Neutrophil (primary cell): ENCODE results near the gene SDE2.
"Not testable (repeated sequence)": the region's sequence is repeated elsewhere in the genome, so short reads cannot be mapped to it uniquely, and the experiment has no call there.

Source experiments
- H3K27ac ChIP-seq: fragments of 200-600 bp; sonication (generic); 2 replicates; pipeline ENCODE4 v1.5.1; 2016; ENCODE audit warnings: mild to moderate bottlenecking, moderate library complexity
- H3K27me3 ChIP-seq: fragments of 200-600 bp; sonication (generic); 2 replicates; pipeline ENCODE4 v1.6.0; 2016; ENCODE audit warnings: mild to moderate bottlenecking
- H3K36me3 ChIP-seq: fragments of 200-600 bp; sonication (generic); 2 replicates; pipeline ENCODE4 v1.5.1; 2017
- H3K4me1 ChIP-seq, 2 experiments: fragments of 200-600 bp in 1 of 2; sonication (generic) in 1 of 2; 1 replicate in 1 of 2; 2 replicates in 1 of 2; pipeline versions ENCODE4 v1.5.1 to v1.6.1; 2013 to 2016; ENCODE audit warnings: low read depth in 1 of 2, low read length in 1 of 2, mild to moderate bottlenecking in 1 of 2, moderate library complexity in 1 of 2; ENCODE audit not compliant: control insufficient read depth in 1 of 2, insufficient read depth in 1 of 2
- H3K4me3 ChIP-seq, 2 experiments: fragments of 200-600 bp in 1 of 2; sonication (generic) in 1 of 2; 1 replicate in 1 of 2; 2 replicates in 1 of 2; pipeline ENCODE4 v1.5.1; 2013 to 2016; ENCODE audit warnings: low read depth in 1 of 2, low read length in 1 of 2, mild to moderate bottlenecking in 1 of 2, moderate library complexity in 1 of 2
- H3K9me3 ChIP-seq: fragments of 200-600 bp; sonication (generic); 2 replicates; pipeline ENCODE4 v1.5.1; 2016
- CTCF ChIP-seq: fragments of 200-600 bp; sonication (generic); IDR thresholded peaks from 2 replicates; pipeline ENCODE4 v1.5.1; 2016; ENCODE audit warnings: antibody characterized with exemption

Gene SDE2

GRCh38 chr1:225980005-225980836 is 18.9 kb downstream of the SDE2 start:
- Histone ChIP-seq H3K4me1 (peaks cover 3 to 12% of the 10 kb centered on the region in 2 experiments), H3K9me3 (no peaks in the 10 kb centered on the region), H3K36me3 (peaks cover 24% of the 10 kb centered on the region), H3K4me3 (no peak overlapping the region), H3K27ac (peak overlapping the region; percentile 52), H3K27me3 (no peaks in the 10 kb centered on the region)
- TF ChIP-seq CTCF: no peak

- Histone ChIP-seq H3K9me3 (no peaks in the 10 kb centered on the region), H3K4me1 (peaks cover 3 to 12% of the 10 kb centered on the region in 2 experiments), H3K27ac (no peak overlapping the region), H3K36me3 (peaks cover 16% of the 10 kb centered on the region), H3K27me3 (no peaks in the 10 kb centered on the region), H3K4me3 (no peak overlapping the region)
- no peak for TF ChIP-seq CTCF
Measured at GRCh38 chr1:225979421-225979820, 19.7 kb downstream of the SDE2 start.

- no peak overlapping the region for H3K27ac ChIP-seq
- H3K27me3 ChIP-seq: no peaks in the 10 kb centered on the region
- TF ChIP-seq CTCF: no peak
- peaks cover 6% of the 10 kb centered on the region for H3K36me3 ChIP-seq
- H3K4me3 ChIP-seq: no peak overlapping the region
- no peaks in the 10 kb centered on the region for H3K9me3 ChIP-seq
- peaks cover 3 to 12% of the 10 kb centered on the region in 2 experiments for H3K4me1 ChIP-seq
Measured at GRCh38 chr1:225977937-225978748, 21.0 kb downstream of the SDE2 start.

GRCh38 chr1:225975146-225975545 is 24.0 kb downstream of the SDE2 start:
- not testable (repeated sequence) for H3K36me3 ChIP-seq, H3K9me3 ChIP-seq, H3K27ac ChIP-seq, H3K4me3 ChIP-seq, H3K4me1 ChIP-seq, H3K27me3 ChIP-seq

- no peak for TF ChIP-seq CTCF
- Histone ChIP-seq H3K4me1 (peaks cover 3 to 4% of the 10 kb centered on the region in 2 experiments), H3K27ac (no peak overlapping the region), H3K27me3 (no peaks in the 10 kb centered on the region), H3K36me3 (peaks cover 4% of the 10 kb centered on the region), H3K9me3 (no peaks in the 10 kb centered on the region), H3K4me3 (no peak overlapping the region)
Measured at GRCh38 chr1:225974454-225974853, 24.7 kb downstream of the SDE2 start.

GRCh38 chr1:225973158-225973557 is 26.0 kb downstream of the SDE2 start:
- peaks cover 4% of the 10 kb centered on the region for H3K36me3 ChIP-seq
- H3K27me3 ChIP-seq: no peaks in the 10 kb centered on the region
- H3K9me3 ChIP-seq: no peaks in the 10 kb centered on the region
- H3K27ac ChIP-seq: no peak overlapping the region
- TF ChIP-seq CTCF: no peak
- peaks cover 3 to 4% of the 10 kb centered on the region in 2 experiments for H3K4me1 ChIP-seq
- H3K4me3 ChIP-seq: no peak overlapping the region
